ENCODE measurements around the gene RSPO1. TPM values are rescaled to one million over a fixed set of nuclear protein-coding genes. Genes with fewer than 3 reads are reported as not detected.

Gene RSPO1
- polyA plus RNA-seq, 1 experiment, result 0.05 TPM

DNA sequence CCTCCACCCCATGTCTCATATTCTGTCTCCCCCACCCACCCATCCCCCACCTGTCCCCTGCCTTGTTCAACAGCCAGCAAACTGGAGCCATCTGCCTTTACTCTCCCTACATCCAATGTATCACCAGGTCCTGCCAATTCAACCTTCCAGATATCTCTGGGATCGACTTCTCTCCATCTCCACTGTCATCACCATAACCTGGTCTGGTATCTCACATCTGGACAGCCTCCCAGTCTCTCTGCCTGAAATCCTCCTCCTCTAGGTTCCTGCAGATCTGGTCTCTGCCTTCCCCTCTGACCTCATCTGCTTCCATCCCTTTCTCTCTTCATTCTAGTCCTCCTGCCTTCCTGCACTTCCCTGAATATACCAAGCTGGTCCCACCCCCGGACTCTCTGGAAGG is 35.4 kb upstream of the RSPO1 start:
- H3K27me3 ChIP-seq (ENCODE audit: control insufficient read depth, insufficient read depth, low read length), result peaks cover 23% of the 10 kb centered on the region
- no peak for DNase-seq (ENCODE audit: low read depth)
- CTCF ChIA-PET, result interaction anchor here (4.1 kb wide), 1 partner anchor 14 kb away, joined by 18 read pairs; no protein-coding TSS in a partner anchor
- POLR2A ChIA-PET, result no interaction called here
- TF ChIP-seq, protein P1, sequence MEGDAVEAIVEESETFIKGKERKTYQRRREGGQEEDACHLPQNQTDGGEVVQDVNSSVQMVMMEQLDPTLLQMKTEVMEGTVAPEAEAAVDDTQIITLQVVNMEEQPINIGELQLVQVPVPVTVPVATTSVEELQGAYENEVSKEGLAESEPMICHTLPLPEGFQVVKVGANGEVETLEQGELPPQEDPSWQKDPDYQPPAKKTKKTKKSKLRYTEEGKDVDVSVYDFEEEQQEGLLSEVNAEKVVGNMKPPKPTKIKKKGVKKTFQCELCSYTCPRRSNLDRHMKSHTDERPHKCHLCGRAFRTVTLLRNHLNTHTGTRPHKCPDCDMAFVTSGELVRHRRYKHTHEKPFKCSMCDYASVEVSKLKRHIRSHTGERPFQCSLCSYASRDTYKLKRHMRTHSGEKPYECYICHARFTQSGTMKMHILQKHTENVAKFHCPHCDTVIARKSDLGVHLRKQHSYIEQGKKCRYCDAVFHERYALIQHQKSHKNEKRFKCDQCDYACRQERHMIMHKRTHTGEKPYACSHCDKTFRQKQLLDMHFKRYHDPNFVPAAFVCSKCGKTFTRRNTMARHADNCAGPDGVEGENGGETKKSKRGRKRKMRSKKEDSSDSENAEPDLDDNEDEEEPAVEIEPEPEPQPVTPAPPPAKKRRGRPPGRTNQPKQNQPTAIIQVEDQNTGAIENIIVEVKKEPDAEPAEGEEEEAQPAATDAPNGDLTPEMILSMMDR (IDR thresholded peaks at IDR 0.05; ENCODE audit: insufficient read depth, low read depth, low read length), result no peak
- no peak overlapping the region for H3K4me3 ChIP-seq (ENCODE audit: low read depth, low read length)
- H3K36me3 ChIP-seq (ENCODE audit: control insufficient read depth, insufficient read depth, low read length), result no peaks in the 10 kb centered on the region

DNA sequence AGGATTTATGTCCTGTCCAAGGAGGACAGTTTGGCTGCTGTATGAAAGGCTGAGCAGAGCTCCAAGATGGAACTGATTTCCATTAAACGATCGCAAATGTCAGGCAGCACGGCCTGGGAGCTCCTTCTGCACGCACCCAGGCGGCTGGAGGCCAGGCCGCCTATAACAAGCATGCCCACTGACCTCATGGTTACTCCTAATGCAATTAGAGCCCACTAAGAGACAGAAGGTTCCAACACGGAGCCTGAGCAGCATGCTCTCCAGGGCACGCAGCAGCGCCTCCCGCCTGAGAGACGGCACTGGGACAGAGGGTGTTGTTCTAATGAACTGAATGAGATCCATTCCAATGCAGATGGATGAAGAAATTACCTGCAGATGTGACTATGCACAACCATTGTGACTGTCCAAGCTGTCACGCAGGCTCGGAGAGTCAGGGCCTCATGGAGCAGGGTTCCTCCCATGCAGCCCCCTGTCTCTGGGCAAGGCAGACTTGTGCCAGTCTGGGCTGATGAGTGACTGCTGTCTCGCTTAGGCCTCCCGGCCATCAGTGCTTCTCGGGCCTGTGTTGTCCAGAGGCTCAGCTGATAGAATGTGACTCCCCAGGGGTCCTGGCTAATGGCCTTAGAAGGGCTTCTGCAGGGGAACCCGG is 32.5 kb upstream of the RSPO1 start:
- TF ChIP-seq, protein P1 (IDR thresholded peaks at IDR 0.05; ENCODE audit: insufficient read depth, low read depth, low read length), result no peak
- no peak for DNase-seq (ENCODE audit: low read depth)
- no peak overlapping the region for H3K4me3 ChIP-seq (ENCODE audit: low read depth, low read length)
- H3K36me3 ChIP-seq (ENCODE audit: control insufficient read depth, insufficient read depth, low read length), result no peaks in the 10 kb centered on the region
- ChIA-PET POLR2A (interaction anchor here (0.5 kb wide), 1 partner anchor 223 kb away, joined by 6 read pairs; no protein-coding TSS in a partner anchor), CTCF (interaction anchor here (0.8 to 1.5 kb wide), 2 partner anchors 64 to 212 kb away, joined by 3 to 4 read pairs; no protein-coding TSS in a partner anchor)
- peaks cover 18% of the 10 kb centered on the region for H3K27me3 ChIP-seq (ENCODE audit: control insufficient read depth, insufficient read depth, low read length)

DNA sequence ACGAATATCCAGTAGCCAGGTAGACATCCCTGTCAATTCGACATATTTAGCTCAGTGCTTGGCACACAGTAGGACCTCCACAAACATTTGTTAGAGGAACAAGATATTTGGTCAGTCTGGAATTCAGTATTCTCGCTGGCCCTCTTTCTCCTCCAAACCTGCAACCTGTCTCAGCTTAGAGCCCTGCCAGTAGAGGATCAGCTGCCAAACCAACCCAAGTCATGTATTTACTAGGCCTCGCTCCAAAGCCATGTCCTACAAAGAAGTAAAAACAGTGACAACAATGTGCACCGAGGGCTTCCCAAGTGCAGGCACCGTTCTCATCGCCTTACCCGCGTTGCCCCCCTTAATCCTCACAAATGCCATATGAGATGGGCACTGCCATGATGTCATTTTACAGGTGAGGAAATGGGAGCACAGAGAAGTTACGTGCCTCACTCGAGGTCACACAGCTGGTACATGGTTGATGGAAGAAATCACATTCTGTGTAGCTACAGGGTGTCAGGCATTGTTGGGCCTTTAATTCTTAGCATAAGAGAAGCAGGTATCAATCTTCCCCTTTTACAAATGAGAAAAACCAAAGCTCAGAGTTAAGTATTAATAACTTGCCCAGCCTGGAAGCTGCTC is 31.7 kb upstream of the RSPO1 start:
- TF ChIP-seq, protein P1 (IDR thresholded peaks at IDR 0.05; ENCODE audit: insufficient read depth, low read depth, low read length), result no peak
- ChIA-PET CTCF (interaction anchor here (0.8 to 1.5 kb wide), 2 partner anchors 63 to 211 kb away, joined by 3 to 4 read pairs; no protein-coding TSS in a partner anchor), POLR2A (interaction anchor here (0.5 kb wide), 1 partner anchor 222 kb away, joined by 6 read pairs; no protein-coding TSS in a partner anchor)

DNA sequence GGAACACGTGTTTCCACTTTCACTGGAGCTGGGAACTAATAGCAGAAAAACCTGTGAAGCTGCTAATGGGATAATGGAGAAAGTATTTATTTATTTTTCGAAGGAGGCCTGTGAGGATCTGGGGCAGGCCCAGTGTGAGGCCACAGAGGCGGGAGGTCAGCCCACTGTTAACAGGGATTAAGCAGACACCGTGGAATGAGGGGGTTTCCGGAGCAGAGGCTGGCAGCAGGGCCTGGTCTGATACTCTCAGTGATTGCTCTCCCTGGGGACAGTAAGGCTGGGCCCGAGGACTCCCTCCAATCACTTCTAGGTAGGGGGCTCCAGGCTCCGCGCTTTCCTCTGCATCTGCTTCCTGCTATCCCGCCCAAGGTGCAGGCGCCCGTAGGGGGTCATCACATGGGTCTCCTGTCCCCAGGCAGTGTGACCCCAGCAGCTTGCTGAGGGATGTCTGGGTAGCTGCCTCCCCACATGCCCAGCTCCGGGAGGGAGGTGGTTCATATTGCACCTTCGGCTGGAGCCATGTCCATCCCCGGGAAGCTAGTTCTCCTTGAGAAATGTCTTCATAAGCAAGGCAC is 28.8 kb upstream of the RSPO1 start:
- no peak for DNase-seq (ENCODE audit: low read depth)
- Histone ChIP-seq H3K4me3 (ENCODE audit: low read depth, low read length) (no peak overlapping the region), H3K27me3 (ENCODE audit: control insufficient read depth, insufficient read depth, low read length) (peaks cover 12% of the 10 kb centered on the region), H3K36me3 (ENCODE audit: control insufficient read depth, insufficient read depth, low read length) (no peaks in the 10 kb centered on the region)
- ChIA-PET CTCF (interaction anchor here (1.8 kb wide), 1 partner anchor 19 kb away, joined by 4 read pairs; no protein-coding TSS in a partner anchor), POLR2A (no interaction called here)
- TF ChIP-seq, protein P1 (IDR thresholded peaks at IDR 0.05; ENCODE audit: insufficient read depth, low read depth, low read length), result no peak

More for the DNA sequence above, 31.7 kb upstream of the RSPO1 start:
- Histone ChIP-seq H3K4me3 (ENCODE audit: low read depth, low read length) (no peak overlapping the region), H3K27me3 (ENCODE audit: control insufficient read depth, insufficient read depth, low read length) (peaks cover 17% of the 10 kb centered on the region), H3K36me3 (ENCODE audit: control insufficient read depth, insufficient read depth, low read length) (no peaks in the 10 kb centered on the region)
- DNase-seq (ENCODE audit: low read depth), result no peak

Measured in BJ (cell line).